Muscle of leg (tissue), 11 donors: ENCODE measurements around the gene PCCA. TPM values are rescaled to one million over a fixed set of nuclear protein-coding genes. Genes with fewer than 3 reads are reported as not detected.

Source experiments
- DNase-seq: peaks from one replicate; pipeline ENCODE4 v3.0.0; 2013
- H3K27ac ChIP-seq: one replicate; pipeline ENCODE4 v1.5.1; 2013; ENCODE audit warnings: mild to moderate bottlenecking, low read length, control low read depth
- H3K27me3 ChIP-seq: one replicate; pipeline ENCODE4 v1.6.1; 2013; ENCODE audit warnings: low read length; ENCODE audit not compliant: control insufficient read depth, insufficient read depth
- H3K36me3 ChIP-seq: one replicate; pipeline ENCODE4 v1.6.1; 2013; ENCODE audit warnings: low read length; ENCODE audit not compliant: control insufficient read depth, insufficient read depth
- H3K4me1 ChIP-seq: one replicate; pipeline ENCODE4 v1.6.1; 2013; ENCODE audit warnings: low read length; ENCODE audit not compliant: control insufficient read depth, insufficient read depth
- H3K4me3 ChIP-seq: one replicate; pipeline ENCODE4 v1.5.1; 2013; ENCODE audit warnings: low read length, control low read depth
- H3K9me3 ChIP-seq: replicated peaks from 2 replicates; pipeline ENCODE4 v1.6.1; 2013; ENCODE audit warnings: low read depth, low read length; ENCODE audit not compliant: control insufficient read depth
- WGBS: methylation state at CpG from one replicate; pipeline ENCODE4 v1.1.5; 2013; ENCODE audit warnings: missing lambda C conversion rate; ENCODE audit not compliant: insufficient coverage; 5-methylcytosine and 5-hydroxymethylcytosine counted together
- polyA plus RNA-seq, 8 donors: library from polyadenylated mRNA; unstranded; fragments of 120-200 nt; gene quantifications; one replicate each; pipeline versions ENCODE4 v1.2.1 to v1.2.3, GENCODE V29; 2013; ENCODE audit warnings: inconsistent platforms in 1 of 8, low replicate concordance in 1 of 8; ENCODE audit not compliant: insufficient read length in 8 of 8, insufficient read depth in 1 of 8
- total RNA-seq: library from RNA; stranded (reverse); fragments of 120-200 nt; gene quantifications from one replicate; pipeline ENCODE4 v1.2.4, GENCODE V29; 2013

Gene PCCA
- total and polyA plus RNA-seq, 9 donors: 23.9 to 35.5 (median 29.5) TPM

GRCh38 chr13:100110269-100110668, 21.4 kb downstream of the PCCA start:
- Histone ChIP-seq H3K9me3 (no peaks in the 10 kb centered on the region), H3K27ac (no peak overlapping the region), H3K27me3 (no peaks in the 10 kb centered on the region), H3K4me3 (no peak overlapping the region), H3K4me1 (no peaks in the 10 kb centered on the region), H3K36me3 (peaks cover 3% of the 10 kb centered on the region)
- DNase-seq: no peak
- WGBS: no CpG with 5 or more reads among the region's 2 CpGs

- Histone ChIP-seq H3K4me1 (no peaks in the 10 kb centered on the region), H3K9me3 (no peaks in the 10 kb centered on the region), H3K27me3 (no peaks in the 10 kb centered on the region), H3K4me3 (no peak overlapping the region), H3K27ac (no peak overlapping the region), H3K36me3 (peaks cover 3% of the 10 kb centered on the region)
- DNase-seq: no peak
- WGBS: 60% methylated on average over 1 of the region's 7 CpGs
These were observed 23.4 kb downstream of the PCCA start for GRCh38 chr13:100112186-100112838.

- H3K4me3 ChIP-seq: no peak overlapping the region
- peaks cover 8% of the 10 kb centered on the region for H3K36me3 ChIP-seq
- H3K27ac ChIP-seq: no peak overlapping the region
- no CpG with 5 or more reads among the region's 1 CpG for WGBS
- no peaks in the 10 kb centered on the region for H3K4me1 ChIP-seq
- DNase-seq: no peak
- no peaks in the 10 kb centered on the region for H3K27me3 ChIP-seq
- no peaks in the 10 kb centered on the region for H3K9me3 ChIP-seq
These were observed 26.9 kb downstream of the PCCA start for GRCh38 chr13:100115693-100116254.

- H3K27ac ChIP-seq: no peak overlapping the region
- H3K27me3 ChIP-seq: no peaks in the 10 kb centered on the region
- 85% methylated on average over 2 of the region's 5 CpGs for WGBS
- DNase-seq: no peak
- H3K9me3 ChIP-seq: peaks cover 6% of the 10 kb centered on the region
- H3K4me1 ChIP-seq: no peaks in the 10 kb centered on the region
- no peak overlapping the region for H3K4me3 ChIP-seq
- peaks cover 8% of the 10 kb centered on the region for H3K36me3 ChIP-seq
These were observed 35.4 kb downstream of the PCCA start for GRCh38 chr13:100124265-100124664.

GRCh38 chr13:100125946-100126345, 37.1 kb downstream of the PCCA start:
- peaks cover 3% of the 10 kb centered on the region for H3K36me3 ChIP-seq
- DNase-seq: no peak
- H3K9me3 ChIP-seq: peaks cover 6% of the 10 kb centered on the region
- H3K27ac ChIP-seq: no peak overlapping the region
- peaks cover 3% of the 10 kb centered on the region for H3K4me1 ChIP-seq
- no peaks in the 10 kb centered on the region for H3K27me3 ChIP-seq
- no peak overlapping the region for H3K4me3 ChIP-seq
- WGBS: 100% methylated on average over 3 of the region's 4 CpGs

- Histone ChIP-seq H3K27ac (no peak overlapping the region), H3K4me3 (no peak overlapping the region), H3K27me3 (no peaks in the 10 kb centered on the region), H3K9me3 (no peaks in the 10 kb centered on the region), H3K4me1 (peaks cover 3% of the 10 kb centered on the region), H3K36me3 (no peaks in the 10 kb centered on the region)
- WGBS: 100% methylated on average over 1 of the region's 3 CpGs
- DNase-seq: no peak
These were observed 39.5 kb downstream of the PCCA start for GRCh38 chr13:100128373-100128772.

GRCh38 chr13:100128838-100129237, 39.9 kb downstream of the PCCA start:
- no peak for DNase-seq
- H3K27me3 ChIP-seq: no peaks in the 10 kb centered on the region
- H3K9me3 ChIP-seq: no peaks in the 10 kb centered on the region
- H3K36me3 ChIP-seq: no peaks in the 10 kb centered on the region
- H3K4me1 ChIP-seq: peaks cover 3% of the 10 kb centered on the region
- WGBS: no CpG with 5 or more reads among the region's 3 CpGs
- no peak overlapping the region for H3K27ac ChIP-seq
- no peak overlapping the region for H3K4me3 ChIP-seq

GRCh38 chr13:100129605-100130004, 40.7 kb downstream of the PCCA start:
- Histone ChIP-seq H3K27ac (no peak overlapping the region), H3K9me3 (no peaks in the 10 kb centered on the region), H3K4me3 (no peak overlapping the region), H3K27me3 (no peaks in the 10 kb centered on the region), H3K4me1 (peaks cover 3% of the 10 kb centered on the region), H3K36me3 (no peaks in the 10 kb centered on the region)
- peak; percentile 28 for DNase-seq
- WGBS: no CpG with 5 or more reads among the region's 2 CpGs

GRCh38 chr13:100130092-100130491, 41.2 kb downstream of the PCCA start:
- no peaks in the 10 kb centered on the region for H3K36me3 ChIP-seq
- no peaks in the 10 kb centered on the region for H3K9me3 ChIP-seq
- peak; percentile 62 for DNase-seq
- no peak overlapping the region for H3K27ac ChIP-seq
- 60% methylated on average over 1 of the region's 1 CpG for WGBS
- no peak overlapping the region for H3K4me3 ChIP-seq
- H3K27me3 ChIP-seq: no peaks in the 10 kb centered on the region
- peaks cover 3% of the 10 kb centered on the region for H3K4me1 ChIP-seq

- no peaks in the 10 kb centered on the region for H3K9me3 ChIP-seq
- H3K36me3 ChIP-seq: no peaks in the 10 kb centered on the region
- no peak overlapping the region for H3K27ac ChIP-seq
- H3K27me3 ChIP-seq: no peaks in the 10 kb centered on the region
- 78% methylated on average over 4 of the region's 6 CpGs for WGBS
- peaks cover 3% of the 10 kb centered on the region for H3K4me1 ChIP-seq
- no peak overlapping the region for H3K4me3 ChIP-seq
- DNase-seq: no peak
These were observed 42.1 kb downstream of the PCCA start for GRCh38 chr13:100130930-100131511.
